Epithelial cell of proximal tubule (primary cell): ENCODE data around the gene METRNL. TPM values are rescaled to one million over a fixed set of nuclear protein-coding genes. Genes with fewer than 3 reads are reported as not detected.

Experiments
- DNase-seq: peaks from one replicate; pipeline ENCODE4 v3.0.0-alpha.2; 2011; ENCODE audit warnings: low read depth
- H3K4me3 ChIP-seq: 2 replicates; pipeline ENCODE4 v1.5.1; 2011; ENCODE audit warnings: low read depth, mild to moderate bottlenecking, low read length
- total RNA-seq: library from RNA; depleted of rRNA; stranded (reverse); fragments of >200 nt; gene quantifications from 2 replicates; pipeline ENCODE4 v1.2.3, GENCODE V29; 2015
- TF ChIP-seq, protein P1 (sequence below): conservative IDR thresholded peaks from 2 replicates; pipeline ENCODE4 v1.5.1; 2012; ENCODE audit warnings: low read depth, mild to moderate bottlenecking, low read length

METRNL gene
- total RNA-seq, 1 donor from 2014 or later: 11.9 TPM

DNA sequence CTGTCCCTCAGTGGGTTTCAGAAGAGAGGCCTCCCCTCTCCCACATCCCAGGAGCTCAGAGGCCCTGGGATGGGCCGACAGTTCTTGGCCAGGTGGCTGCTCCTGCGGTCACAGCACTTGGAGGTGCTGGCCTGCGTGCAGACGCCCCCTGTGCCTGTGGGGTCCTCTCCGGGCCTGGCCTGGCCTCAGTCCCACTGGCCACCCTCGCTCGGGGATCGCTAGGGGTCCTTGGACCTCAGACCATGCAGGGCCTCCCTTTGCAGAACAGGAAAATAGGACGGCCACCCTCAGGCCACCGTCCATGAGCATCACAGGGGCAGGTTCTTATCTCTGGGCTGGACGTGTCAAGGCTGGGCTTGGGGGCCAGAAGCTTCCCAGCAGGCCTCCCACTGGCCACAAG lies 30.0 kb downstream of the METRNL start:
- TF ChIP-seq, protein P1, sequence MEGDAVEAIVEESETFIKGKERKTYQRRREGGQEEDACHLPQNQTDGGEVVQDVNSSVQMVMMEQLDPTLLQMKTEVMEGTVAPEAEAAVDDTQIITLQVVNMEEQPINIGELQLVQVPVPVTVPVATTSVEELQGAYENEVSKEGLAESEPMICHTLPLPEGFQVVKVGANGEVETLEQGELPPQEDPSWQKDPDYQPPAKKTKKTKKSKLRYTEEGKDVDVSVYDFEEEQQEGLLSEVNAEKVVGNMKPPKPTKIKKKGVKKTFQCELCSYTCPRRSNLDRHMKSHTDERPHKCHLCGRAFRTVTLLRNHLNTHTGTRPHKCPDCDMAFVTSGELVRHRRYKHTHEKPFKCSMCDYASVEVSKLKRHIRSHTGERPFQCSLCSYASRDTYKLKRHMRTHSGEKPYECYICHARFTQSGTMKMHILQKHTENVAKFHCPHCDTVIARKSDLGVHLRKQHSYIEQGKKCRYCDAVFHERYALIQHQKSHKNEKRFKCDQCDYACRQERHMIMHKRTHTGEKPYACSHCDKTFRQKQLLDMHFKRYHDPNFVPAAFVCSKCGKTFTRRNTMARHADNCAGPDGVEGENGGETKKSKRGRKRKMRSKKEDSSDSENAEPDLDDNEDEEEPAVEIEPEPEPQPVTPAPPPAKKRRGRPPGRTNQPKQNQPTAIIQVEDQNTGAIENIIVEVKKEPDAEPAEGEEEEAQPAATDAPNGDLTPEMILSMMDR: no peak
- no peak for DNase-seq
- H3K4me3 ChIP-seq: no peak overlapping the region

DNA sequence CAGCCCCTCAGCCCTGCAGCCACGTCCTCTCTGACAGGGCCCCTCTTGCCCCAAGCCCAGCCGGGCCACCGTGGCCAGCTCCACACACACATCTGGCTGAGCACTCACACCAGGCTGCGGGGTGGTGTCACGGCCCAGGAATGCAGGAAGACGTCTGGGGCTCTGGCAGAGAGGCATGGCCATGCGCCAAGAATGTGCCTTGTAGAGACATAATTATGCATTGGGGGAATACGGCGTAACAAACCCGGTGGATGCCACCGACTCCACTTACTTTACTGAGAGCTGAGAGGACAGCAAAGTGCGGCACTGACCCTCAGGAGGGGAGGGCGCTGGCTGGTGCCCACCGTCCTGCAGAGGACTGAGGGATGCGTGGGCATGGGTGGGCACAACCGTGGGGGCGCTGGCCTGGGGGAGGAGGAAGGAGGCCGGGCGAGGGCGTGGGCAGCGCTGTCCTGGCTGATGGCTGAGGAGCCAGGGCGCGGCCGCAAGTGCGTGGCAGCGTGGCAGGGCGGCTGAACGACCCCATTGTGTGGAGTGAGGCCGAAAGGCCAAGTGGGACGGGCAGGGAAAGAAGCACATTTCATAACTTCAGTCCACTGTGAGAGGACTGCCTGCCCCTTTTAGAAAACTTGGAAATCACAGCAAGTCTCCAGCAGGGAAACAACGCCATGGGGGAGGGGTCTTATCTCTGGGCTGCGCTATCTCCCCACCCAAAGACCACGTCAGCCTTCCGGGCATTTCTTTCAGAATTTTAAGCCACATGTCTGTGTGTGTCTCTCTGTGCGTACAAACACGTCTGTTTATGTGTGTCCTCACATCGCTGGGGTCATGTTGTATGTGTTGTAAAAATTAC lies 30.6 kb downstream of the METRNL start:
- DNase-seq: peak; percentile 64
- TF ChIP-seq, protein P1: no peak
- H3K4me3 ChIP-seq: peak overlapping the region; percentile 41

DNA sequence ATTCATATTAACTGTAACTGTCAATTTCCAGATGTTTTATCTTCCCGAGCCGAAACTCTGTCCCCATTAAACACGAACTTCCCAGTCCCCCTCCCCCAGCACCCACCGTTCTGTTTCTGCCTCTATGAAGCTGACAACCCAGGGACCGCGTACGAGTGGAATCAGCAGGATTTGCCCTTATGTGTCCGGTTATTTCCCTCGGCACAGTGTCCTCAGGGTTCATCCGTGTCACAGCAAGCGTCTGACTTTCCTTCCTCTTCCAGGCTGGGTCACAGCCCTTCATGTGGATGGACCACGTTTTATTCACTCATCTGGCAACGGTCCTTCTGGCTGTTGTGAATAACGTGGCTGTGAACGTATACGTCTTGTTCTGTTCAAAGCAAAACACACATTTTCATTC lies 31.3 kb downstream of the METRNL start:
- TF ChIP-seq, protein P1: no peak
- H3K4me3 ChIP-seq: no peak overlapping the region

DNA sequence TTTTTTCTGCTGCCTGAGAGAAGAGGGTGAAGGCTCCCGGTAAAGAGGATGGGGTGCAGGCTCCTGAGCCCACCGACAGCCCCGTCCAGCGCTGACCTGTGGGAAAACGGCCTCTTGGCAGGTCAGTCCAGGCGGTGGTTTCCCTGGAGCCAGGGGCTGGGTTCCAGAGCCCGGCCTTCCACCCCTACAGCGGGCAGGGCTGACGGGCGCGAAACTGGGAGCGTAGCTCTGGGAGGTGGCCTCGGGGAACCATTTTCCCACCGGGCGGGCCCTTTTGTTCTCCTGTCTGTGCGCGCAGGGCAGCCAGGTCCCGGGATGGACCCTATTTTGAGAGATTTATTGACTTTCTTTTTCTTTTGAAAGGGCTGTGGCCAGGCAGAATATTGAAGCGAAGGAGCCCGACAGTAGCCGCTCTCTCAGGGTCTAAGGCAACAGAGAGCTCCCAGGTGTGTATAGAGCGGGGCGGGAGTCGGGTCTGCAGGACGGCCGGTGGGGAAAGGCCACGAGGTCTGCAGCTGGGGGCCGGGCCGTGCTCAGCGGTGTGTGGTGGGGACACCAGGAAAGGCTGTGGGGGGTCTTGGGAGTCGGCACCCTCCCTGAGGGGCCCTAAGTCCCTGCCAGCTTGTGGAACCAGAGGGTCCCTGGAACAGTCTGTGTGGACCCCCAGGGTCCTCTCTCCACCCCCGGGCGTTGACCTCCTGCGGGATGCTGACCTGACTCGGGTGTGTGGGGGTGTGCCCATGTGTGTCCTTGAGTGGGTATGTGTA lies 32.3 kb downstream of the METRNL start:
- H3K4me3 ChIP-seq: no peak overlapping the region
- no peak for DNase-seq
- TF ChIP-seq, protein P1: no peak

More for the DNA sequence above, 31.3 kb downstream of the METRNL start:
- DNase-seq: no peak

DNA sequence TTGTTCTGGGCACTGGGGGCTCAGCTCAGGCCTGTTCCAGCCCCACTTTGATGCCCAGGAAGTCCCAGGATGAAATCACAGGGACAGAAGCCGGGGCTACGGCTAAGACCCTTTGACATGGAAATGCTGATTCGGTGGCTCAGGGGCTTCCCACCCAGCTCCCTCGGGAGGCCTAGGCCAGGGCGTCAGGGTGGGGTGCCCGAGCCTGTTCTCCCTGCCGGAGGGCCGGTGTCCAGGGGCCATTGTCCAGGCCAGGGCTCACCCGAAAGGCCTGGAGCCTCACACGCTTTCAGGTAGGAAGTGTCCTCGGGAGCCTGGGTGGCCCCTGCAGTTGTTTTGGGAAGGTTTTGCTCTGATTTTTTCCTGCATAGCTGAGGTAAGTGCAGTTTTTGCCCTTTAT lies 34.0 kb downstream of the METRNL start:
- TF ChIP-seq, protein P1: no peak
- DNase-seq: no peak
- H3K4me3 ChIP-seq: no peak overlapping the region

DNA sequence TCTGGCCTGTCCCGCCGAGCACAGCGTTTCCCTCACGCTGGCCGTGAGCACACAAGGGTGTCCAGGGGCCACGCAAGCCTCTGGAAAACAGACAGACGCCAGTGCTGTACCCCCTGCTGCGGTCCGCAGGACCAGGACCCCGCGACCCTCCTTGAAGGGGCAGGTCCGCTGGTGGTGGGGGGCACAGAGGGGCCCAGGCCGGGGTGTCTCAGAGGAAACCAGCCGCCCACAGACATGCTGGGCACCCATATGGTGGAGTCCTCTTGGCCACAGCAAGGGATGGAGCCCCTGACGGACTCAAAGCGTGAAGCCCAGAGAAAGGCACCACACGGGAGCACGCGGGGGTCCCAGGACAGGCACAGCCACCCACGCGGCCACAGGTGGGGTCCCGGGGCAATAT lies 34.4 kb downstream of the METRNL start:
- H3K4me3 ChIP-seq: no peak overlapping the region
- no peak for DNase-seq
- TF ChIP-seq, protein P1: no peak

DNA sequence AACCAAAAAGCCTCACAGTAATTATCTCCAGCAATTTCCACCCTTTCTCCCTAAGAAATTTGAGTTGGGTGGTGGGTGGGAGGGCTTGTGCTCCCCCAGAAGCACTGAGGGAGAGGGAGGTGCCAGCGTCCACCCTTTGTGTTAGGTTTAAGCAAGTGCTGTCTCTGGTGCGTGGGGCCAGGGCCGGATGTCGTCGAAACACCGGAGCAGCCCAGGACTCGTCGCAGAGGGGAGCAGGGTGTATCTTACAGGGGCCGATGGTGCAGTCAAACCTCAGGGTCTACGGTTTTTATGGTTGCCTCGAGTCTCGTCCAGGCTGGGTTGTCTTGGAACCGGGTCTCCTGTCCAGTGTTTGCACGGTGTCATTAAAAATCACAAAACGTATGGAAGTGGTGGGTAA lies 35.3 kb downstream of the METRNL start:
- no peak for DNase-seq
- TF ChIP-seq, protein P1: no peak
- no peak overlapping the region for H3K4me3 ChIP-seq
